22Rv1 (cell line): ENCODE results near the gene EXOC3.

Source experiments
- ZFX ChIP-seq: fragments of 450-650 bp; IDR thresholded peaks from 2 replicates; pipeline ENCODE4 v1.6.1; 2017; ENCODE audit warnings: antibody characterized with exemption, borderline replicate concordance
- TF ChIP-seq, protein P1 (sequence below): fragments of 450-650 bp; IDR thresholded peaks from 2 replicates; pipeline ENCODE4 v1.5.1; 2017; ENCODE audit warnings: mild to moderate bottlenecking

GRCh38 chr5:416636-416960, 26.4 kb upstream of the EXOC3 start:
- TF ChIP-seq, protein P1, sequence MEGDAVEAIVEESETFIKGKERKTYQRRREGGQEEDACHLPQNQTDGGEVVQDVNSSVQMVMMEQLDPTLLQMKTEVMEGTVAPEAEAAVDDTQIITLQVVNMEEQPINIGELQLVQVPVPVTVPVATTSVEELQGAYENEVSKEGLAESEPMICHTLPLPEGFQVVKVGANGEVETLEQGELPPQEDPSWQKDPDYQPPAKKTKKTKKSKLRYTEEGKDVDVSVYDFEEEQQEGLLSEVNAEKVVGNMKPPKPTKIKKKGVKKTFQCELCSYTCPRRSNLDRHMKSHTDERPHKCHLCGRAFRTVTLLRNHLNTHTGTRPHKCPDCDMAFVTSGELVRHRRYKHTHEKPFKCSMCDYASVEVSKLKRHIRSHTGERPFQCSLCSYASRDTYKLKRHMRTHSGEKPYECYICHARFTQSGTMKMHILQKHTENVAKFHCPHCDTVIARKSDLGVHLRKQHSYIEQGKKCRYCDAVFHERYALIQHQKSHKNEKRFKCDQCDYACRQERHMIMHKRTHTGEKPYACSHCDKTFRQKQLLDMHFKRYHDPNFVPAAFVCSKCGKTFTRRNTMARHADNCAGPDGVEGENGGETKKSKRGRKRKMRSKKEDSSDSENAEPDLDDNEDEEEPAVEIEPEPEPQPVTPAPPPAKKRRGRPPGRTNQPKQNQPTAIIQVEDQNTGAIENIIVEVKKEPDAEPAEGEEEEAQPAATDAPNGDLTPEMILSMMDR, result no peak
- no peak for TF ChIP-seq ZFX
